ENCODE data around the gene MEX3B.

- TF ChIP-seq KLF16 (IDR thresholded peaks at IDR 0.05) (no peak), ZNF124 (CRISPR knock-in tag; IDR thresholded peaks at IDR 0.05) (no peak), NCOA6 (IDR thresholded peaks at IDR 0.05) (no peak), EZH2 (IDR thresholded peaks at IDR 0.05; ENCODE audit: borderline replicate concordance, low read depth, low read length) (no peak), ELF4 (CRISPR knock-in tag; IDR thresholded peaks at IDR 0.05) (no peak), MXI1 (IDR thresholded peaks at IDR 0.05; ENCODE audit: low read depth, low read length) (no peak), HDAC8 (tag; IDR thresholded peaks at IDR 0.05) (no peak), NFYB (IDR thresholded peaks at IDR 0.05; ENCODE audit: extremely low read depth, insufficient read length) (no peak), NRF1 (conservative IDR thresholded peaks at IDR 0.05 in 1 of 2, IDR thresholded peaks at IDR 0.05 in 1 of 2) (0 out of 4 replicates have a peak, but pooled peaks of 1 of the 2 experiments have one; percentile 11), ARID4B (CRISPR knock-in tag; IDR thresholded peaks at IDR 0.05) (no peak)
These were observed 5.0 kb downstream of the MEX3B start for GRCh38 chr15:82040862-82041261.
